ENCODE data around the gene REM2. TPM values are rescaled to one million over a fixed set of nuclear protein-coding genes. Genes with fewer than 3 reads are reported as not detected.

The REM2 gene
- total RNA-seq, 1 experiment from 2014 or later = 1.5 TPM

DNA sequence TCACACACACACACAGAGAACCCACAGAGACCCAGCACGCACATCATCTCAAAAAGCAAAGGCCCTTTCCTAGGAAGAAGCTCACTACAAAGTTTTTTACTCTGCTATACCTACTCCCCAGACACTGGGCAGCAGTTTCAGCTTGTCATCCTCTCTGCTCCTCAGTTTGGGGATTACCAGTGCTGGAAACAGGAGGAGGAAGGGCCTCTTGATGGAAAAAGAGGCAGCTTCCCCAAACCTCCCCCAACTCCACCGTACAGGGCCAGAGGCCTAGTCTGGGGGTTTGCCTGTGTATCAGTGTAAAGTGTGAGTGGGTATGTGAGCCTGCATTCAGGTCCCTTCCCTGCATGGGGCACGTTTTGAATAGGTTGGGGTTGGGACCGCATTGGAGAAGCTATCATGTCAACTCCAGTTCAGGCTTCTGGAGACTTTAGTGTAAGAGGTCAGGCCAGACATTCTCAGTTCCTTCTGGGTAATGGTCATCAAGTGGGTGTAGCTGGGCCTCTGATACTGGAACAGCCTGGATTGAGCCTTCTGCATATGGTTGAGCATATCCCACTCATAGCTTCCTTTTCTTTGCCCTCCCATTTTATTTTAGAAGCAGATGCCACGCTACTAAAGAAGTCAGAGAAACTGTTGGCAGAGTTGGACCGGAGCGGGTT is 1.2 kb downstream of the REM2 start:
- no peak for DNase-seq (ENCODE audit: low spot score)
- CTCF ChIA-PET = interaction anchor here (0.7 to 5.1 kb wide), 7 partner anchors 12 to 231 kb away, joined by 3 to 57 read pairs (median 8); partner anchors contain the start of gene LRP10
- POLR2A ChIA-PET = interaction anchor here (1.1 to 3.0 kb wide), 4 partner anchors 12 to 61 kb away, joined by 3 to 32 read pairs (median 7); partner anchors contain the start of gene LRP10
- Mint-ChIP-seq H3K36me3 (no peaks in the 10 kb centered on the region), H3K4me3 (peak overlapping the region; percentile 75; the same call in 1 of the 2 replicates), H3K4me1 (peaks cover 45% of the 10 kb centered on the region), H3K9me3 (no peaks in the 10 kb centered on the region), H3K27ac (no peak overlapping the region), H3K27me3 (ENCODE audit: low read depth) (peaks cover 23% of the 10 kb centered on the region)
- no peak for ATAC-seq
- TF ChIP-seq, protein P1, sequence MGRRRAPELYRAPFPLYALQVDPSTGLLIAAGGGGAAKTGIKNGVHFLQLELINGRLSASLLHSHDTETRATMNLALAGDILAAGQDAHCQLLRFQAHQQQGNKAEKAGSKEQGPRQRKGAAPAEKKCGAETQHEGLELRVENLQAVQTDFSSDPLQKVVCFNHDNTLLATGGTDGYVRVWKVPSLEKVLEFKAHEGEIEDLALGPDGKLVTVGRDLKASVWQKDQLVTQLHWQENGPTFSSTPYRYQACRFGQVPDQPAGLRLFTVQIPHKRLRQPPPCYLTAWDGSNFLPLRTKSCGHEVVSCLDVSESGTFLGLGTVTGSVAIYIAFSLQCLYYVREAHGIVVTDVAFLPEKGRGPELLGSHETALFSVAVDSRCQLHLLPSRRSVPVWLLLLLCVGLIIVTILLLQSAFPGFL (CRISPR knock-in tag; IDR thresholded peaks at IDR 0.05; ENCODE audit: borderline replicate concordance) = 0 out of 2 replicates have a peak, but pooled peaks have one; percentile 35
- TF ChIP-seq, protein P2, sequence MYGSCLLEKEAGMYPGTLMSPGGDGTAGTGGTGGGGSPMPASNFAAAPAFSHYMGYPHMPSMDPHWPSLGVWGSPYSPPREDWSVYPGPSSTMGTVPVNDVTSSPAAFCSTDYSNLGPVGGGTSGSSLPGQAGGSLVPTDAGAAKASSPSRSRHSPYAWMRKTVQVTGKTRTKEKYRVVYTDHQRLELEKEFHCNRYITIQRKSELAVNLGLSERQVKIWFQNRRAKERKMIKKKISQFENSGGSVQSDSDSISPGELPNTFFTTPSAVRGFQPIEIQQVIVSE (CRISPR knock-in tag; IDR thresholded peaks at IDR 0.05; ENCODE audit: borderline replicate concordance) = no peak
- no peak for TF ChIP-seq ETV6 (CRISPR knock-in tag; IDR thresholded peaks at IDR 0.05)
- no peak for TF ChIP-seq ZNF396 (CRISPR knock-in tag; IDR thresholded peaks at IDR 0.05; ENCODE audit: borderline replicate concordance)

DNA sequence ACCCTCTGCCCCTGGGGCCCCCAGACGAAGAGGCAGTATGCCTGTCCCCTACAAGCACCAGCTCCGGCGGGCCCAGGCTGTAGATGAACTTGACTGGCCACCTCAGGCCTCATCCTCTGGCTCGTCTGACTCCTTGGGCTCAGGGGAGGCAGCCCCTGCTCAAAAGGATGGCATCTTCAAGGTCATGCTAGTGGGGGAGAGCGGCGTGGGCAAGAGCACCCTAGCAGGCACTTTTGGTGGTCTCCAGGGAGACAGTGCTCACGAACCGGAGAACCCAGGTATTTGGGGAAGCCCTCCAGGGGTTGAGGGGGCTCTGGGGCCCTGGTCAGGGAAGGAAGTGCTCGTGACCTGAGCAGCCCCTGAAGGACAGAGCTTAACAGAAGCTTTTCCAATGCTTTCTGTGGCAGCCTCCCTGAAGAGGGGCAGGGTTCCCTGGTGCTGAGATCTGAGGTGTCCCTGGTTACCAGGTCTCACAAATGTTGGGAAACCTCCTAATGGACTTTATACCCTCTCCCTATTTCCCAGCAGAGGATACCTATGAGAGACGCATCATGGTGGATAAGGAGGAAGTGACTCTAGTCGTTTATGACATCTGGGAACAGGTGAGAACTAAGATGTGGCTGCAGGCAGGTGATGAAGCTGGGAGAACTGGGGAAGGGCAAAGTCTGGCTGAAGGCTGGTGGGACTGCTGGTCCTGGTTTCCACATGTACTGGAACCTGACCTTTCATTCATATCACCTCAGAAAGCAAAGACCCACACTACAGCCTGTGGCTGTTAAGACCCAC is 1.9 kb downstream of the REM2 start:
- Mint-ChIP-seq H3K4me3 (peak overlapping the region; percentile 1; the same call in 1 of the 2 replicates), H3K4me1 (peaks cover 45% of the 10 kb centered on the region), H3K27ac (no peak overlapping the region), H3K36me3 (no peaks in the 10 kb centered on the region), H3K27me3 (ENCODE audit: low read depth) (peaks cover 26% of the 10 kb centered on the region), H3K9me3 (no peaks in the 10 kb centered on the region)
- ATAC-seq (no peak), DNase-seq (ENCODE audit: low spot score) (no peak)
- no peak for TF ChIP-seq ATF6 (CRISPR knock-in tag; IDR thresholded peaks at IDR 0.05)
- TF ChIP-seq, protein P3, sequence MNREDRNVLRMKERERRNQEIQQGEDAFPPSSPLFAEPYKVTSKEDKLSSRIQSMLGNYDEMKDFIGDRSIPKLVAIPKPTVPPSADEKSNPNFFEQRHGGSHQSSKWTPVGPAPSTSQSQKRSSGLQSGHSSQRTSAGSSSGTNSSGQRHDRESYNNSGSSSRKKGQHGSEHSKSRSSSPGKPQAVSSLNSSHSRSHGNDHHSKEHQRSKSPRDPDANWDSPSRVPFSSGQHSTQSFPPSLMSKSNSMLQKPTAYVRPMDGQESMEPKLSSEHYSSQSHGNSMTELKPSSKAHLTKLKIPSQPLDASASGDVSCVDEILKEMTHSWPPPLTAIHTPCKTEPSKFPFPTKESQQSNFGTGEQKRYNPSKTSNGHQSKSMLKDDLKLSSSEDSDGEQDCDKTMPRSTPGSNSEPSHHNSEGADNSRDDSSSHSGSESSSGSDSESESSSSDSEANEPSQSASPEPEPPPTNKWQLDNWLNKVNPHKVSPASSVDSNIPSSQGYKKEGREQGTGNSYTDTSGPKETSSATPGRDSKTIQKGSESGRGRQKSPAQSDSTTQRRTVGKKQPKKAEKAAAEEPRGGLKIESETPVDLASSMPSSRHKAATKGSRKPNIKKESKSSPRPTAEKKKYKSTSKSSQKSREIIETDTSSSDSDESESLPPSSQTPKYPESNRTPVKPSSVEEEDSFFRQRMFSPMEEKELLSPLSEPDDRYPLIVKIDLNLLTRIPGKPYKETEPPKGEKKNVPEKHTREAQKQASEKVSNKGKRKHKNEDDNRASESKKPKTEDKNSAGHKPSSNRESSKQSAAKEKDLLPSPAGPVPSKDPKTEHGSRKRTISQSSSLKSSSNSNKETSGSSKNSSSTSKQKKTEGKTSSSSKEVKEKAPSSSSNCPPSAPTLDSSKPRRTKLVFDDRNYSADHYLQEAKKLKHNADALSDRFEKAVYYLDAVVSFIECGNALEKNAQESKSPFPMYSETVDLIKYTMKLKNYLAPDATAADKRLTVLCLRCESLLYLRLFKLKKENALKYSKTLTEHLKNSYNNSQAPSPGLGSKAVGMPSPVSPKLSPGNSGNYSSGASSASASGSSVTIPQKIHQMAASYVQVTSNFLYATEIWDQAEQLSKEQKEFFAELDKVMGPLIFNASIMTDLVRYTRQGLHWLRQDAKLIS (CRISPR knock-in tag; IDR thresholded peaks at IDR 0.05; ENCODE audit: borderline replicate concordance) = no peak
- TF ChIP-seq TEAD1 (CRISPR knock-in tag; IDR thresholded peaks at IDR 0.05) = no peak
- no peak for TF ChIP-seq MXD4 (CRISPR knock-in tag; IDR thresholded peaks at IDR 0.05; ENCODE audit: borderline replicate concordance)
- no peak for TF ChIP-seq ZNF396 (CRISPR knock-in tag; IDR thresholded peaks at IDR 0.05; ENCODE audit: borderline replicate concordance)
- TF ChIP-seq ZNF138 (CRISPR knock-in tag; conservative IDR thresholded peaks at IDR 0.05) = no peak
- TF ChIP-seq FOXP4 (CRISPR knock-in tag; IDR thresholded peaks at IDR 0.05) = no peak
- no peak for TF ChIP-seq ZNF219 (CRISPR knock-in tag; IDR thresholded peaks at IDR 0.05; ENCODE audit: borderline replicate concordance)
- TF ChIP-seq SMAD3 (CRISPR knock-in tag; IDR thresholded peaks at IDR 0.05; ENCODE audit: borderline replicate concordance) = no peak
- POLR2A ChIA-PET = interaction anchor here (1.1 to 1.6 kb wide), 2 partner anchors 11 to 35 kb away, joined by 3 to 4 read pairs; no protein-coding TSS in a partner anchor
- CTCF ChIA-PET = interaction anchor here (1.4 to 5.1 kb wide), 6 partner anchors 13 to 314 kb away, joined by 3 to 57 read pairs (median 14); partner anchors contain the start of gene LRP10

All from WTC11 (cell line).